Measurements from ENCODE around the gene NELL1.

GRCh38 chr11:21476588-21476987 is 807.2 kb downstream of the NELL1 start:
- TF ChIP-seq POLR2A (IDR thresholded peaks at IDR 0.05) (no peak), POLR2AphosphoS5 (IDR thresholded peaks at IDR 0.05) (no peak)
